Endothelial cell (in vitro differentiated cells): ENCODE measurements around the gene NF2. TPM values are rescaled to one million over a fixed set of nuclear protein-coding genes. Genes with fewer than 3 reads are reported as not detected.

Source experiments
- DNase-seq: peaks from one replicate; pipeline ENCODE4 v3.0.0; 2021; ENCODE audit warnings: low spot score
- H3K27ac Mint-ChIP-seq: one replicate; pipeline ENCODE4 v1.8.0; 2021; ENCODE audit warnings: mixed read lengths, inconsistent platforms; ENCODE audit not compliant: unreplicated experiment
- H3K27me3 Mint-ChIP-seq: one replicate; pipeline ENCODE4 v1.8.0; 2021; ENCODE audit warnings: mild to moderate bottlenecking, moderate library complexity, mixed read lengths, inconsistent platforms; ENCODE audit not compliant: unreplicated experiment
- H3K36me3 Mint-ChIP-seq: one replicate; pipeline ENCODE4 v1.8.0; 2021; ENCODE audit warnings: mild to moderate bottlenecking, low read depth, mixed read lengths, inconsistent platforms; ENCODE audit not compliant: unreplicated experiment
- H3K4me1 Mint-ChIP-seq: one replicate; pipeline ENCODE4 v1.8.0; 2021; ENCODE audit warnings: mild to moderate bottlenecking, mixed read lengths, inconsistent platforms; ENCODE audit not compliant: unreplicated experiment
- H3K4me3 Mint-ChIP-seq: one replicate; pipeline ENCODE4 v1.8.0; 2021; ENCODE audit warnings: mild to moderate bottlenecking, mixed read lengths, inconsistent platforms; ENCODE audit not compliant: unreplicated experiment
- H3K9me3 Mint-ChIP-seq: one replicate; pipeline ENCODE4 v1.8.0; 2021; ENCODE audit warnings: mixed read lengths, inconsistent platforms; ENCODE audit not compliant: unreplicated experiment
- total RNA-seq: library from RNA; stranded (reverse); fragmentation: NEBNext Ultra II Directional; extraction: Animal tissue kit (Norgen Biotek cat#: 25700); gene quantifications from one replicate; pipeline ENCODE4 v1.2.1, GENCODE V29; 2021; ENCODE audit not compliant: unreplicated experiment
- TF ChIP-seq, protein P1 (sequence below): fragments of 200-600 bp; sonication (generic); IDR thresholded peaks from one replicate; pipeline ENCODE4 v1.5.0; 2021; ENCODE audit warnings: antibody characterized with exemption; ENCODE audit not compliant: unreplicated experiment

NF2 gene
- total RNA-seq, 1 donor from 2014 or later = 44.3 TPM

DNA sequence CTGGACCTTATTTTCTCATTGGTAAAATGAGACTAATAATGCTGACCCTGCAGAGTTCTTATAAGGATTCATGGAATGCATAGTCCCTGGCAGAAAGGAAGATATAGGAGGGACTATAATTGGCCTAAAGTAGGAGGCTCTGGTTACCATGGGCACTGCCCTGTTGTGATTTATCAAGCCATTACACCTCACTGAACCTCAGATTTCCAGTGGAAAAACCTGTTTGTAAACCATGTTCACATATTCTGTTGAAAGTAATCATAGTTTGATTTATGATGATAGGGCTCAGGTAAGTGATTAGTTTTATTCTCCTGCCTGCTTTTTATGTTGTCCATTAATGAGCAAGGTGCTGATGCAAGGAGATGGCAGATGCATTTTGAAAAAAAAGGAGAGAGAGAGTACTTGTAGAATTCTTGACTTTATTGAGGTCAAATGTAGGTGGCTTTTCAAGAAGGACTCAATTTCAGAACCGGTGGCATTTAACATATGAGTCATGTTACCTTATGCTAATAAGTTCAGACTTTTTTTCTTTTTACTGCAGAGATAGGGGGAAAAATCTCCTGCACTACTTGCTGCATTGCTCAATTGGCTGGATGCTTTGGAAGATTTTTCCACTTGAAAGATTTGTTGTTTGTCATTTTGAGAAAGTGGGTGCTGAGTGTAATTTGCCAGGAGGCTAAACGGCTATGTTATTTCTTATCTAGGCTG lies 14.6 kb downstream of the NF2 start:
- Mint-ChIP-seq H3K27ac (no peak overlapping the region), H3K9me3 (no peaks in the 10 kb centered on the region), H3K36me3 (no peaks in the 10 kb centered on the region)

DNA sequence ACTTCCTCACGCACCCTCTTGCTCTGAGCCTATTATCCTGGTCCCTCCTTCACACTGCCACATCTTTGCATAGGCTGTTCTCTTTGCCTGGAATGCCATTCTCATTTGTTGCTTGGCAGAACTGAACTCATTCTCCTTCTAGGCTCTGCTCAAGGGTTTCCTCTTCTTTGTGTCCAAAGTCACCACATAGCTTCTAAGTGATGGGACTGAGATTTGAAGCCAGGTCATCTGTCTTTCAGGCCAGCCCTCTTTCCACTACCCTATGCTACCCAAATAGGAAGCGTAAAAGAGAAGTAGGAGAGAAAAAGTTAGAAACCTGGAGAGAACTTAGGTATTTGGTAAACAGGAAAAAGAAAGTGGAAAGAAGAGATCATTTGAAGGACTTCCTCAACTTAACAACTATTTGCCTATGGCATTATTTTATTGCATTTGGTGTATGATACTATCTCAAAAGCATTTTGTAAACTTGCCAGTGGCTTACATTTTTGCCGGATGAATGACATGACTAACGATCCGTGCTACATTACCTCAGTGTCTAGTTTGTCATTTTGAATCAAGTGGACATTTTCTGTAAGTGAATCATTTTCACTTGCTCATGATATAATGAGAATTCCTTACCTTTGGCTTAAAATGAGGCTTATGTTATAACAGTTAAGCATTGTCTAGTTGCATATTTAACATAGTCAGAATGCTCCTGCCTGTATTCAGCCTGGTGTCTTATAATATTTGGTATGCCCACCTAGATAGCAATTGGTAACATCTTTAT lies 18.5 kb downstream of the NF2 start:
- no peak overlapping the region for H3K4me3 Mint-ChIP-seq
- no peaks in the 10 kb centered on the region for H3K36me3 Mint-ChIP-seq
- peaks cover 9% of the 10 kb centered on the region for H3K27me3 Mint-ChIP-seq
- no peak for DNase-seq
- peaks cover 36% of the 10 kb centered on the region for H3K4me1 Mint-ChIP-seq
- H3K27ac Mint-ChIP-seq = no peak overlapping the region
- no peaks in the 10 kb centered on the region for H3K9me3 Mint-ChIP-seq
- TF ChIP-seq, protein P1, sequence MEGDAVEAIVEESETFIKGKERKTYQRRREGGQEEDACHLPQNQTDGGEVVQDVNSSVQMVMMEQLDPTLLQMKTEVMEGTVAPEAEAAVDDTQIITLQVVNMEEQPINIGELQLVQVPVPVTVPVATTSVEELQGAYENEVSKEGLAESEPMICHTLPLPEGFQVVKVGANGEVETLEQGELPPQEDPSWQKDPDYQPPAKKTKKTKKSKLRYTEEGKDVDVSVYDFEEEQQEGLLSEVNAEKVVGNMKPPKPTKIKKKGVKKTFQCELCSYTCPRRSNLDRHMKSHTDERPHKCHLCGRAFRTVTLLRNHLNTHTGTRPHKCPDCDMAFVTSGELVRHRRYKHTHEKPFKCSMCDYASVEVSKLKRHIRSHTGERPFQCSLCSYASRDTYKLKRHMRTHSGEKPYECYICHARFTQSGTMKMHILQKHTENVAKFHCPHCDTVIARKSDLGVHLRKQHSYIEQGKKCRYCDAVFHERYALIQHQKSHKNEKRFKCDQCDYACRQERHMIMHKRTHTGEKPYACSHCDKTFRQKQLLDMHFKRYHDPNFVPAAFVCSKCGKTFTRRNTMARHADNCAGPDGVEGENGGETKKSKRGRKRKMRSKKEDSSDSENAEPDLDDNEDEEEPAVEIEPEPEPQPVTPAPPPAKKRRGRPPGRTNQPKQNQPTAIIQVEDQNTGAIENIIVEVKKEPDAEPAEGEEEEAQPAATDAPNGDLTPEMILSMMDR = no peak

More for the DNA sequence above, 14.6 kb downstream of the NF2 start:
- Mint-ChIP-seq H3K4me1 (peaks cover 9% of the 10 kb centered on the region), H3K4me3 (no peak overlapping the region), H3K27me3 (peaks cover 2% of the 10 kb centered on the region)
- no peak for DNase-seq
- TF ChIP-seq, protein P1 = no peak

DNA sequence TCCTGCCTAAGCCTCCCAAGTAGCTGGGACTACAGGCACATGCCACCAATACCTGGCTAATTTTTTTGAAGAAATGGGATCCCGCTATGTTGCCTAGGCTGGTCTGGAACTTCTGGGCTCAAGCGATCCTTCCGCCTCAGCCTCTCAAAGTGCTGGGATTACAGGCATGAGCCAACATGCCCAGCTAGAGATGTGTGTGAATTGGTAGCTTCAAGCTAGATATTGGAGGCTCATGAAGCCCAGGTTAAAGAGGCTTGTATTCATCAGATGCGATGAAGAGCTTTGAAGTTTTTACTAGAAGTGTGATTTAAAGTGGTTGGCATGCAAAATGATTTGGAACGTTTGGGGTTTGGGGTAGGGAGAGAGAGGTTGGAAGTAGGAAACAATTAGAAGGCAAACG lies 19.6 kb downstream of the NF2 start:
- Mint-ChIP-seq H3K27ac (peak overlapping the region; percentile 37), H3K9me3 (no peaks in the 10 kb centered on the region), H3K27me3 (peaks cover 9% of the 10 kb centered on the region), H3K36me3 (no peaks in the 10 kb centered on the region), H3K4me1 (peaks cover 36% of the 10 kb centered on the region), H3K4me3 (no peak overlapping the region)
- TF ChIP-seq, protein P1 = no peak
- DNase-seq = no peak

DNA sequence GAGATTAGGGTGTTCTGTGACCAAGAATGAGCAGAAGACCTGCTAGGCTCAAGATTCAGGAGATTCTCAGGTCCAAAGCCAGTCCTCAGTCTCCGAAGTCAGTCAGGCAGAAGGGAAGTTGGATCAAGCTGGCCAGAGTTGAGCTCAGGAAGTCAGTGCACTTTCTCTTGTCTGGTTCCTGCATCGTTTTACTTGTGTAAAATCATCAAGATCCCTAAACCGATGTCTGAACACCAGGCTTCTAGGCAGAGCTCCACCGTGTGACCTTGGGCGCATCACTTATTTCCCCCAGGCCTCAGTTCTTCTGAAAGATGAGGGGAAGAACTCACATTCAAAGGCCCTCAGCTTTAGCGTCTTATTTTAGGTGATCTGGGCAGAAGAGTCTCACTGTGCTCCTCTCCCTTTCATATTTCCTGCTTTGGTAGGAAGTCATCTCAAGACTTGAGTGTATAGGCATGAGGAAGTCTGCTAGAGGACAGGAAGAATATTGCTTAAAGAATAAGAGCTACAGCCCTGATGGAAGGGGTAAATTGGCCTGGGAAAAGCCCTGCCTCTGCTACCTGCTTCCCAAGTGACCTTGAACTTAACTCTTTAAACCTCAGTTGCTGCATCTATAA lies 20.2 kb downstream of the NF2 start:
- H3K36me3 Mint-ChIP-seq = no peaks in the 10 kb centered on the region
- peak overlapping the region; percentile 92 for H3K27ac Mint-ChIP-seq
- peaks cover 9% of the 10 kb centered on the region for H3K27me3 Mint-ChIP-seq
- TF ChIP-seq, protein P1 = no peak
- H3K4me1 Mint-ChIP-seq = peaks cover 36% of the 10 kb centered on the region
- H3K9me3 Mint-ChIP-seq = no peaks in the 10 kb centered on the region
- DNase-seq = no peak
- H3K4me3 Mint-ChIP-seq = no peak overlapping the region
